ENCODE data around the gene SNX3. TPM values are rescaled to one million over a fixed set of nuclear protein-coding genes. Genes with fewer than 3 reads are reported as not detected.
"Not testable (repeated sequence)": the region's sequence is repeated elsewhere in the genome, so short reads cannot be mapped to it uniquely, and the experiment has no call there.

SNX3 gene
- total RNA-seq, result 10 to 100 TPM; 78.6 to 80.4 TPM

GRCh38 chr6:108260809-108261569, at the start of gene SNX3:
TSS of gene SNX3 (minus strand) at chr6:108261040. CDS start at chr6:108260921, 119 bp downstream.
- Mint-ChIP-seq H3K27ac (peak within 1 kb of the TSS; percentile 88), H3K4me3 (peak within 1 kb of the TSS; percentile 79), H3K4me1 (ENCODE audit: low read depth) (peaks cover 19% of the 10 kb centered on the region), H3K9me3 (no peaks in the 10 kb centered on the region), H3K27me3 (no peaks in the 10 kb centered on the region), H3K36me3 (no peaks in the 10 kb centered on the region)
- CTCF ChIA-PET, result interaction anchor here (0.7 to 4.0 kb wide), 10 partner anchors 34 to 749 kb away, joined by 3 to 23 read pairs (median 4); partner anchors contain the start of gene AFG1L
- DNase-seq, result peak; percentile 94
- POLR2A ChIA-PET, result interaction anchor here (0.6 to 1.9 kb wide), 5 partner anchors 35 to 475 kb away, joined by 3 to 26 read pairs (median 4); partner anchors contain the start of genes AFG1L and SEC63
- intact Hi-C loops (cut with micrococcal nuclease), result loop anchor here (1.0 to 10.0 kb wide), 8 partner anchors 33 to 834 kb away; partner anchors contain the start of genes CEP57L1, OSTM1, SEC63 and SESN1

DNA sequence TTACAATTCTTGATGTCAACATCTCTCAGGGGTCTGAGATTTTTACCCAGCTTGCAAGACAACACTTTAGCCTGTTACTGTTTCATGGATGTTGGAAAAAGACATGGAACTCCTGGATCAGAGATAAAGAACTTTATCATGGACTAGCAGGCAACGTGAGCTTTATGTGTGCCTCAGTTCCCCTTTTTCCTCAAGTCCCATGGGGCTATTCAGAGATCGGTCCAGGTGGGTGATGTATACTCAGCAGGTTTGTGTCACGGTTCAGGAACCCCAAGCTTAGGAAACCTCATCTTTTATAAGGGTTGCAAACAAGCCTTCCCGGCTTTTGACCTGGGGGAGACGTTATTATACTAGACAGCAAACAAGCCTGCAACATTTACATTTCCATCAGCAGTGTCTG, 49.0 kb upstream of the SNX3 start:
- ChIA-PET POLR2A (no interaction called here), CTCF (no interaction called here)
- Mint-ChIP-seq H3K4me1 (ENCODE audit: low read depth) (no peaks in the 10 kb centered on the region), H3K36me3 (no peaks in the 10 kb centered on the region), H3K4me3 (no peak overlapping the region), H3K9me3 (no peaks in the 10 kb centered on the region), H3K27me3 (no peaks in the 10 kb centered on the region), H3K27ac (no peak overlapping the region)
- no peak for DNase-seq
- intact Hi-C loops (cut with micrococcal nuclease), result no loop called here

GRCh38 chr6:108308641-108309040, 47.8 kb upstream of the SNX3 start:
- DNase-seq; CTCF ChIA-PET; intact Hi-C loops (cut with micrococcal nuclease); H3K9me3 Mint-ChIP-seq; H3K27me3 Mint-ChIP-seq; POLR2A ChIA-PET; H3K27ac Mint-ChIP-seq; H3K4me1 Mint-ChIP-seq (ENCODE audit: low read depth); H3K4me3 Mint-ChIP-seq; H3K36me3 Mint-ChIP-seq: not testable (repeated sequence)

DNA sequence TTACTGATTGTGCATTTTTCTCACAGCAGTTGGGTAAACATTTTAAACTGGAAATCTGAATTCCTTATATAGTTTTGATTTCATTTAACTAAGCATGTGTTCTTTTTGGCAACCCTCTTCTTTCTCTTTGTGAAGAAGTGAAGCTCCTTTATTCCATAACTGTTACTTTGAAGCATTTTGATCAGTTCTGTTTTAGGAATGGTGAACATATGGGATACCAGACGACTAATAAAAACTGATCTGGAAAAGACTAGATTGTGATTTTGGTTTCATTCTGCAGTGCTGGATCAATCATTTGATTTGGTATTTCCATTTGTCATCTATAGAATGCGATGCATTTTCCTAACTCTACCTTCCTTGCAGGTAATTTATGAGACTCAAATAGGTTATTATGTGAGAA, 43.8 kb upstream of the SNX3 start:
- no peaks in the 10 kb centered on the region for H3K9me3 Mint-ChIP-seq
- no peaks in the 10 kb centered on the region for H3K27me3 Mint-ChIP-seq
- intact Hi-C loops (cut with micrococcal nuclease), result no loop called here
- POLR2A ChIA-PET, result no interaction called here
- CTCF ChIA-PET, result no interaction called here
- no peak overlapping the region for H3K4me3 Mint-ChIP-seq
- no peak overlapping the region for H3K27ac Mint-ChIP-seq
- DNase-seq, result no peak
- no peaks in the 10 kb centered on the region for H3K4me1 Mint-ChIP-seq (ENCODE audit: low read depth)
- no peaks in the 10 kb centered on the region for H3K36me3 Mint-ChIP-seq

- no peaks in the 10 kb centered on the region for H3K9me3 Mint-ChIP-seq
- CTCF ChIA-PET, result no interaction called here
- DNase-seq, result no peak
- H3K4me3 Mint-ChIP-seq, result no peak overlapping the region
- H3K4me1 Mint-ChIP-seq (ENCODE audit: low read depth), result peaks cover 8% of the 10 kb centered on the region
- intact Hi-C loops (cut with micrococcal nuclease), result no loop called here
- no peaks in the 10 kb centered on the region for H3K36me3 Mint-ChIP-seq
- H3K27me3 Mint-ChIP-seq, result no peaks in the 10 kb centered on the region
- POLR2A ChIA-PET, result no interaction called here
- H3K27ac Mint-ChIP-seq, result no peak overlapping the region
Measured at GRCh38 chr6:108302386-108302785, 41.5 kb upstream of the SNX3 start.

GRCh38 chr6:108295676-108296075, 34.8 kb upstream of the SNX3 start:
- Mint-ChIP-seq H3K4me1 (ENCODE audit: low read depth) (peaks cover 18% of the 10 kb centered on the region), H3K4me3 (peak overlapping the region; percentile 94), H3K36me3 (peaks cover 4% of the 10 kb centered on the region), H3K27ac (peak overlapping the region; percentile 98), H3K9me3 (no peaks in the 10 kb centered on the region), H3K27me3 (no peaks in the 10 kb centered on the region)
- DNase-seq, result no peak
- intact Hi-C loops (cut with micrococcal nuclease), result loop anchor here (1.0 to 5.0 kb wide), 3 partner anchors 128 to 221 kb away; partner anchors contain the start of genes NR2E1 and OSTM1
- ChIA-PET POLR2A (interaction anchor here (3.7 kb wide), 1 partner anchor 34 kb away, joined by 26 read pairs; the partner anchor contains the start of gene SNX3), CTCF (interaction anchor here (1.6 kb wide), 1 partner anchor 35 kb away, joined by 4 read pairs; the partner anchor contains the start of gene SNX3)

GRCh38 chr6:108294727-108295625, 34.1 kb upstream of the SNX3 start, which contains the start of gene AFG1L:
TSS of gene AFG1L (plus strand) at chr6:108295054. CDS start at chr6:108295080, 26 bp downstream.
- peaks cover 4% of the 10 kb centered on the region for H3K36me3 Mint-ChIP-seq
- no peaks in the 10 kb centered on the region for H3K9me3 Mint-ChIP-seq
- peaks cover 18% of the 10 kb centered on the region for H3K4me1 Mint-ChIP-seq (ENCODE audit: low read depth)
- DNase-seq, result peak; percentile 92
- POLR2A ChIA-PET, result interaction anchor here (3.7 kb wide), 1 partner anchor 34 kb away, joined by 26 read pairs; the partner anchor contains the start of gene SNX3
- intact Hi-C loops (cut with micrococcal nuclease), result loop anchor here (1.0 to 5.0 kb wide), 4 partner anchors 34 to 221 kb away; partner anchors contain the start of genes NR2E1, OSTM1 and SNX3
- peak within 1 kb of the TSS; percentile 98 for H3K27ac Mint-ChIP-seq
- CTCF ChIA-PET, result interaction anchor here (1.0 to 1.6 kb wide), 2 partner anchors 34 kb away, joined by 4 read pairs; partner anchors contain the start of gene SNX3
- no peaks in the 10 kb centered on the region for H3K27me3 Mint-ChIP-seq
- peak within 1 kb of the TSS; percentile 94 for H3K4me3 Mint-ChIP-seq

- Mint-ChIP-seq H3K9me3 (no peaks in the 10 kb centered on the region), H3K36me3 (peaks cover 4% of the 10 kb centered on the region), H3K4me1 (ENCODE audit: low read depth) (peaks cover 16% of the 10 kb centered on the region), H3K27ac (peak overlapping the region; percentile 98), H3K27me3 (no peaks in the 10 kb centered on the region), H3K4me3 (peak overlapping the region; percentile 94)
- intact Hi-C loops (cut with micrococcal nuclease), result loop anchor here (1.0 kb wide), 1 partner anchor 33 kb away; the partner anchor contains the start of gene SNX3
- ChIA-PET POLR2A (interaction anchor here (3.7 kb wide), 1 partner anchor 33 kb away, joined by 26 read pairs; the partner anchor contains the start of gene SNX3), CTCF (interaction anchor here (1.0 kb wide), 1 partner anchor 33 kb away, joined by 4 read pairs; the partner anchor contains the start of gene SNX3)
- DNase-seq, result no peak
Measured at GRCh38 chr6:108294297-108294726, 33.5 kb upstream of the SNX3 start.

DNA sequence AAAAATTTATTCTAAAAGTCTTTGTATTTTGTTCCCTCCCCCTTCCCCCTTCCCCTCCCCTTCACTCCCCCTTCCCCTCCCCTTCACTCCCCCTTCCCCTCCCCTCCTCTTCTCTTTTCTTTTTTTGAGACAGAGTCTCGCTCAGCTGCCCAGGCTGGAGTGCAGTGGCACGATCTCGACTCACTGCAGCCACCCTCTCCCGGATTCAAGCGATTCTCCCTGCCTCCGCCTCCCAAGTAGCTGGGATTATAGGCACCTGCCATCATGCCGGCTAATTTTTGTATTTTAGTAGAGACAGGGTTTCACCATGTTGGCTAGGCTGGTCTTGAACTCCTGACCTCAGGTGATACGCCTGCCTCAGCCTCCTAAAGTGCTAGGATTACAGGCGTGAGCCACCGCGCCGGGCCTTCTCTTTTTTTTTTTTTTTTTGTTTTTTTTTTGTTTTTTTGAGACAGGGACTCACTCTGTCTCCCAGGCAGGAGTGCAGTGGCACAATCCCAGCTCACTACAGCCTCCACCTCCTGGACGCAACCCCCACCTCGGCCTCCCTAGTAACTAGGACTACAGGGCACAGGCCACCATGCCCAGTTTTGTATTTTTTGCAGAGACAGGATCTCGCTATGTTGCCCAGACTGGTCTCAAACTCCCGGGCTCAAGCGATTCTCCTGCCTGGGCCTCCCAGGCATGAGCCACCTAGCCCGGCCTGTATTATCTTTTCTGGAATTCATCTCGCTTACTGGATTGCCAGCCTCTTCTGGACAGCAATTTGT, 32.9 kb upstream of the SNX3 start:
- H3K27me3 Mint-ChIP-seq, result no peaks in the 10 kb centered on the region
- peak overlapping the region; percentile 94 for H3K4me3 Mint-ChIP-seq
- ChIA-PET CTCF (no interaction called here), POLR2A (interaction anchor here (3.7 kb wide), 1 partner anchor 32 kb away, joined by 26 read pairs; the partner anchor contains the start of gene SNX3)
- H3K36me3 Mint-ChIP-seq, result peaks cover 4% of the 10 kb centered on the region
- no peak for DNase-seq
- intact Hi-C loops (cut with micrococcal nuclease), result loop anchor here (1.0 kb wide), 1 partner anchor 32 kb away; the partner anchor contains the start of gene SNX3
- H3K27ac Mint-ChIP-seq, result peak overlapping the region; percentile 98
- H3K4me1 Mint-ChIP-seq (ENCODE audit: low read depth), result peaks cover 13% of the 10 kb centered on the region
- H3K9me3 Mint-ChIP-seq, result no peaks in the 10 kb centered on the region

- H3K4me3 Mint-ChIP-seq, POLR2A ChIA-PET: not testable (repeated sequence)
- peaks cover 10% of the 10 kb centered on the region for H3K4me1 Mint-ChIP-seq (ENCODE audit: low read depth)
Measured at GRCh38 chr6:108292561-108292960, 31.7 kb upstream of the SNX3 start.

GRCh38 chr6:108291091-108291490, 30.3 kb upstream of the SNX3 start:
- DNase-seq, result no peak
- H3K9me3 Mint-ChIP-seq, result no peaks in the 10 kb centered on the region

More at GRCh38 chr6:108292561-108292960, 31.7 kb upstream of the SNX3 start:
- H3K36me3 Mint-ChIP-seq; intact Hi-C loops (cut with micrococcal nuclease); H3K9me3 Mint-ChIP-seq; H3K27ac Mint-ChIP-seq; H3K27me3 Mint-ChIP-seq; DNase-seq: not testable (repeated sequence)
- CTCF ChIA-PET, result interaction anchor here (0.7 kb wide), 1 partner anchor 340 kb away, joined by 3 read pairs; no protein-coding TSS in a partner anchor

More at GRCh38 chr6:108291091-108291490, 30.3 kb upstream of the SNX3 start:
- peaks cover 4% of the 10 kb centered on the region for H3K36me3 Mint-ChIP-seq
- H3K4me3 Mint-ChIP-seq, result no peak overlapping the region
- no peaks in the 10 kb centered on the region for H3K27me3 Mint-ChIP-seq
- POLR2A ChIA-PET, result no interaction called here
- no peak overlapping the region for H3K27ac Mint-ChIP-seq
- CTCF ChIA-PET, result interaction anchor here (1.4 kb wide), 1 partner anchor 201 kb away, joined by 4 read pairs; no protein-coding TSS in a partner anchor
- intact Hi-C loops (cut with micrococcal nuclease), result no loop called here
- peaks cover 12% of the 10 kb centered on the region for H3K4me1 Mint-ChIP-seq (ENCODE audit: low read depth)

Data from activated CD4-positive, alpha-beta memory T cell treated with anti-CD3 and anti-CD28 coated beads for 36 hours (primary cell).